HG02970 (cell line): ENCODE data around the gene RAB36.

Experiments
- ATAC-seq: cut with Tn5 transposase; IDR thresholded peaks from one replicate; pipeline ENCODE4 v1.9.1; 2021; ENCODE audit warnings: mild to moderate bottlenecking, moderate library complexity, moderate number of reproducible peaks; ENCODE audit not compliant: unreplicated experiment, low FRiP score

Gene RAB36

DNA sequence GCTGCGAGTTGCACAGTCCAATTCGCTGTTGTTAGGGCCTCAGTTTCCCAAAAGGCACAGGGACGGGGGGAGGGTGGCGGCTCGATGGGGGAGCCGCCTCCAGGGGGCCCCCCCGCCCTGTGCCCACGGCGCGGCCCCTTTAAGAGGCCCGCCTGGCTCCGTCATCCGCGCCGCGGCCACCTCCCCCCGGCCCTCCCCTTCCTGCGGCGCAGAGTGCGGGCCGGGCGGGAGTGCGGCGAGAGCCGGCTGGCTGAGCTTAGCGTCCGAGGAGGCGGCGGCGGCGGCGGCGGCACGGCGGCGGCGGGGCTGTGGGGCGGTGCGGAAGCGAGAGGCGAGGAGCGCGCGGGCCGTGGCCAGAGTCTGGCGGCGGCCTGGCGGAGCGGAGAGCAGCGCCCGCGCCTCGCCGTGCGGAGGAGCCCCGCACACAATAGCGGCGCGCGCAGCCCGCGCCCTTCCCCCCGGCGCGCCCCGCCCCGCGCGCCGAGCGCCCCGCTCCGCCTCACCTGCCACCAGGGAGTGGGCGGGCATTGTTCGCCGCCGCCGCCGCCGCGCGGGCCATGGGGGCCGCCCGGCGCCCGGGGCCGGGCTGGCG lies 35.1 kb downstream of the RAB36 start, which contains the start of gene BCR:
TSS of gene BCR (plus strand) at position 209 of the 592 bp plus-strand sequence. CDS start 452 bp downstream, outside the sequence.
- ATAC-seq: no peak

DNA sequence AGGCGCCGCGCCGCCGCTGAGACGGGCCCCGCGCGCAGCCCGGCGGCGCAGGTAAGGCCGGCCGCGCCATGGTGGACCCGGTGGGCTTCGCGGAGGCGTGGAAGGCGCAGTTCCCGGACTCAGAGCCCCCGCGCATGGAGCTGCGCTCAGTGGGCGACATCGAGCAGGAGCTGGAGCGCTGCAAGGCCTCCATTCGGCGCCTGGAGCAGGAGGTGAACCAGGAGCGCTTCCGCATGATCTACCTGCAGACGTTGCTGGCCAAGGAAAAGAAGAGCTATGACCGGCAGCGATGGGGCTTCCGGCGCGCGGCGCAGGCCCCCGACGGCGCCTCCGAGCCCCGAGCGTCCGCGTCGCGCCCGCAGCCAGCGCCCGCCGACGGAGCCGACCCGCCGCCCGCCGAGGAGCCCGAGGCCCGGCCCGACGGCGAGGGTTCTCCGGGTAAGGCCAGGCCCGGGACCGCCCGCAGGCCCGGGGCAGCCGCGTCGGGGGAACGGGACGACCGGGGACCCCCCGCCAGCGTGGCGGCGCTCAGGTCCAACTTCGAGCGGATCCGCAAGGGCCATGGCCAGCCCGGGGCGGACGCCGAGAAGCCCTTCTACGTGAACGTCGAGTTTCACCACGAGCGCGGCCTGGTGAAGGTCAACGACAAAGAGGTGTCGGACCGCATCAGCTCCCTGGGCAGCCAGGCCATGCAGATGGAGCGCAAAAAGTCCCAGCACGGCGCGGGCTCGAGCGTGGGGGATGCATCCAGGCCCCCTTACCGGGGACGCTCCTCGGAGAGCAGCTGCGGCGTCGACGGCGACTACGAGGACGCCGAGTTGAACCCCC lies 35.8 kb downstream of the RAB36 start:
- ATAC-seq: no peak

DNA sequence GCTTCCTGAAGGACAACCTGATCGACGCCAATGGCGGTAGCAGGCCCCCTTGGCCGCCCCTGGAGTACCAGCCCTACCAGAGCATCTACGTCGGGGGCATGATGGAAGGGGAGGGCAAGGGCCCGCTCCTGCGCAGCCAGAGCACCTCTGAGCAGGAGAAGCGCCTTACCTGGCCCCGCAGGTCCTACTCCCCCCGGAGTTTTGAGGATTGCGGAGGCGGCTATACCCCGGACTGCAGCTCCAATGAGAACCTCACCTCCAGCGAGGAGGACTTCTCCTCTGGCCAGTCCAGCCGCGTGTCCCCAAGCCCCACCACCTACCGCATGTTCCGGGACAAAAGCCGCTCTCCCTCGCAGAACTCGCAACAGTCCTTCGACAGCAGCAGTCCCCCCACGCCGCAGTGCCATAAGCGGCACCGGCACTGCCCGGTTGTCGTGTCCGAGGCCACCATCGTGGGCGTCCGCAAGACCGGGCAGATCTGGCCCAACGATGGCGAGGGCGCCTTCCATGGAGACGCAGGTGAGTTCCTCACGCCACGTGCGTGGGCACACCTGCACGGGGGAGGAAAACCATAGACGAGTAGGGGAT lies 36.5 kb downstream of the RAB36 start:
- no peak for ATAC-seq

DNA sequence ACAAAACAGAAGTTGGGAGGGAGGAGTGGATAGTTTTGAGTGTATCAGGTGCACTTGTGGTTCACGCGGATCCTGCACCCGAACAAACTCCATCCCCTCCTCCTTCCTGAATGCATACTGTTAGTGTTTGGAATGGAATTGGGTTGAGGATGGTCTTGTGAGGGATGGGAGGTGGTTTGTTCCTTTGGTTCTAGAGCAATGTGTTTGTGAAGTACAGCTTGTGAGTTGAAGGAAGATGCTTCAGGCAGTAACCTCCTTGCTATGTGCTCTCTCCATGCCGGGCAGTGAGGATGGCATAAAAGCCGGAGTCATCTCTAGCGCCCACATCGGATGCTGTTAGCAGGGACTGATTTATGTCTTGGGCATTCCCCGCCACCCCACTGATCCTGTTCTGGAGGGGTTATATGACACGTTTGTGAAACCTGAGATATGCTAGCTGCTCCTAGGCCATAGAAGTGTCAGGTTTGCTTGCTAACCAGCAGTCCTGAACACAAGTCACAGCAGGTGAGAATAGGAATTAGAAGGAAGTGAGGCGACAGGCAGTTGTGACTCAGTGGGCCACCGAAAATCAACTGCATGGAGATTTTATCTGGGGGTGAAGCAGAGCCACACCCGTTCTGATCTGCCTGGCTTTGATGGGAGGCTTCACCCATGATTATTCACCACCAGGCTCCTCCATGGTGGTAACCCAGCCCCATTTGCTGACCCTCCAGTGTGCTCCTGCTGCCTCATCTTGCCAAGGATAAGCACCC lies 37.2 kb downstream of the RAB36 start:
- ATAC-seq: no peak

DNA sequence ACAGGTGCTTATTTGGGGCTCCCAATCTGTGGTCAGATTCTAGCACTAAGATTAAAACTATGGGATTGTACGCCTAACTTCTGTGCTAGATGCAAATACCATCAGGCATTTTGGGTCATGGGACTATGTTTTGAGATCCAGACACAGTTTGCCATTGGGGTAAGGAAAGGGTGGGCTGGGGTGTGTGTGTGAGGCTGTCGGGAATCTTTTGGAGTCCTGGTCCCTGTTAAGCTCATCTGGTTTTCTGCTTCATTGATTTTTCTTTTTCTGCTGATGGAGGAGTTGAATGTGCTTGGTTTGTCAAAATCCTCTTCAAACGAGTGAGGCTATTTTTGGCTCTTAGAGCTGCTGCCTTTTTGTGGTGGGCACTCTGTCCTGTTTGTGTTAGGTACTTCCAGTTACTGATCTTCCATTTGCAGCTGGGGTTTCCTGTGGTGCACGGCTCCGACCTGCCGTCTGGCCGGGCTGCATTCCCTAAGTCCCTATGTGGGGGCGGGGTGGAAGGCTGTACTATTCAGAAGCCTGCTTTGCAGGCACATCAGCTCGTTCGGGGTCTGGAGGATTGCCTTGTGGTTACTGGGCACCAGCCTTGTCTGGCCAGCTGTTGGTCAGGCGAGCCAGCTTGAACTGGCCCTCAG lies 37.9 kb downstream of the RAB36 start:
- no peak for ATAC-seq

DNA sequence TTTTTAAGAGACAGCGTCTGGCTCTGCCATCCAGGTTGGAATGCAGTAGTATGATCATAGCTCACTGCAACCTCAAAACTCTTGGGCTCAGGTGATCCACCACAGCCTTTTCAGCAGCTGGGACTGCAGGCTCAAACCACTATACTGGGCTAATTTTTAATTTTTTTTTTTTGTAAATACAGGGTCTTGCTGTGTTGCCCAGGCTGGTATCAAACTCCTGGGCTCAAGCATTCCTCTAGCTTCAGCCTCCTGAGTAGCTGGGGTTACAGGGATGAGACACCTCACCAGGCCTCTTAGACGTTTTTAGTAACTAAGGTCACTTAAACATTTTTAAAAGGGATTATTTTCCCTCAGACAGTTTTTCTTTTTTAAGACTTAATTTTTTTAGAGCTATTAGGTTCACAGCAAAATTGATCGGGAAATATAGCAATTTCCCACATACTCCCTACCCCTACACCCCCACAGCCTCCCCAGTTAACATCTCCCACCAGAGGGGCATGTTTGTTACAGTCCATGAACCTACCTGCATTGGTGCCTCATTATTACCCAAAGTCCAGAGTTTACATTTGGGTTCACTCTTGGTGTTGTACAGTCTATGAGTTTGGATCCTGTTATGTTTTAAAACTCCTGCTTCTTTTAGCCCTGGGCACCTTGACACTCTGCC lies 39.0 kb downstream of the RAB36 start:
- no peak for ATAC-seq

DNA sequence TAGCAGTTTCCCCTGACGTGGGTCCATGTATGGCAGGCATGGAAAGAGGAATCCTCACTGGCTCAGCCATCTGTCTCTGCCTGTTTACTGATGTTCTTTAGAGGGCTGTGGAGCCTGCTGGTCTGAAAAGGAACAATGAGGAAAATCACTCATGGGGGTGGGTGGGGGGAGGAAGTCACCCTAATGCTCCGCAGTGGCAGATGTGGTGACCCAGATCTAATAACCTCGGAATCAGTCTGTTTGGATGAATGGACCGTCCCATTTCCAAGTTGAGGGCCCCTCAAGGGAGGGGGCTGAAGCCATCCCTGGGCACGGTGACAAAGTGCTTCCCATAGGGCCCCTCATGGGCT lies 39.5 kb downstream of the RAB36 start:
- no peak for ATAC-seq

DNA sequence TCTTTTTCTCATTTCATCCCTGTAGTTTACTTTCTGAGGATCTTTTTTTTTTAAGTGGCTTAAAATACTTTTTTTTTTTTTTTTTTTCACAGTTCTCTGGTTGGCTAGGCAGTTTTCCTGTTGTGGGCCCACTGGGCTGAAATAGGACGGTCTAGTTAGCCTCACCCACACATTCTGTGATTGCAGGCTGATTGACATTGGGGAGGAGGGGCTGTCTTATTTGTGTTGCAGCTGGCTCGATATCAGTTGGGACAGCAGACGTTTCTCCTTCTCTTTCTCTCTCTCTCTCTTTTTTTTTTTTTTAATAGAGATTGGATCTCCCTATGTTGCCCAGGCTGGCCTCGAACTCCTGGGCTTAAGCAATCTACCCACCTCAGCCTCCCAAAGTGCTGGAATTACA lies 41.9 kb downstream of the RAB36 start:
- ATAC-seq: no peak

DNA sequence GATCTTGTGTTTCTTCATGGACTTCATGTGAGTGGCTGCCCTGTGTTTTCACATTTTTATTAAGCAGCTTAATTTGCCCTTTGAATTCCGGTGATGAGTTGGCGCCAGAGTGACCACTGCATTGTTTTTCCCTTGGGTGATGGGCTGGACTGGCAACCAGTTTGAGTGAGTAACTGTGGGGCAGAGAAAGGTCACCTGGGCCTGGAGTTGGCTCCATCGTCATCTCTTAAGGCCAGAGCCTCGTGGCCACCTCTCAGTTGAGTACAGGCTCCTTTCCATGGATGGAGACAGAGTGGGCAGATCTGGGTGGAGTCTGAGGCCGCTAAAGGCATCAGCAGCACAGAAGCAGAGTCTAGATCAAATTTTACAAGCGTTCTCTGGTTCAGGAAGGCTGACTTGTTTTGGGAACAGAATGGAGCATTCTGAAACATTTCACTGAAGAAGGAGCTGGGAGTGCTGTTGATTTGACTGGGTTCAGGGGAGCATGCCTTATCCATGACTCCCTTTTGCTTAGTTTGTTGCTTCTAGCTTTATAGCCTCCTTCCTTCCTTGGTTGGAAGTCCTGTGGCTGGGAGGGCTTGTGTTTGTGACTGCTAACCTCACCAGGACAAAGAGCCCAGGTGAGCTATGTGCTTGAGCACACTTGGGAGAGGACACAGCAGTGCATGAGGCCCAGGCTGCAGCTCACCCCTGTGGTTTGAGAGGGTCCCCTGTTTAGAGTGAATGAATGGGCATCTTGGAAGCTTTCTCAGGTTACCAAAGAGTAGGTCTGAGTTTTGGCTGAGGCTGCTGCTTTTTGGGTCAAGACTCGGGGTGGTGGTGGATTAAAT lies 42.8 kb downstream of the RAB36 start:
- no peak for ATAC-seq

DNA sequence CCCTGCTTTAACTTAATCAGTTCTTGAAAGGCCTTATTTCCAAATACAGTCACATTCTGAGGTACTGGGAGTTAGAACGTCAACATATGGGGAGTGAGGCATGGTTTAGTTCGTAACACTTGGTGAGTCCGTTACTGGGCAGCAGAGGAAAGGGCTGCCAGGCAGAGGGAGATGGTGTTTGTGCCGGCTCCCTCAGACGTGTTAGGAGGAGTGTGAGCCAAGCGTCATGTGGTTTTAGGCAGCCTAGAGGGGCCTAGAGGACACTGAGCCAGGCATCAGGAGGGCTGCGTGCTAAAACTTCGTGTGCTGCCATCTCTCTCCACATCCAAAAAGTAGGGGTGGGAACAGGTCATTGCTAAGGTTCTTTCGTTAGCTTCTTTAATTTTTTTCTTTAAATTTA lies 45.2 kb downstream of the RAB36 start:
- no peak for ATAC-seq

DNA sequence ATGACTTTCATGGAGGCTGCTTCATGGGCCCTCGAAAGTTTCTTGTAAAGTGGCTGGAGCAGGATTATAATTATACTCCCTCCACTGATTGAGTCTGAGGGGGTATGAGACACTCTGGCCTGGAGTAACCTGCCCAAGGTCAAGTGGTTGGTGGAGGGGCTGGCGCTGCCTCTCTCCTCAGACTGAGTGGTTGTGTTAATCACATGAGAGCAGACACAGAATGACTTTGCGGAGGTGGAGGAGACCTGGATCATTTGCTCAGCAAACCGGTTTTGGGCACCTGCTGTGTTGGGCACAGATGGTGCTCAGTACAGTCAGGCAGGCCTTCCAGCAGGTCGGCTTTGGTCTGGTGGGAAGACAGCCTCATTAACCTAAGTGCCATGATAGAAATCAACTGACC lies 46.9 kb downstream of the RAB36 start:
- no peak for ATAC-seq

DNA sequence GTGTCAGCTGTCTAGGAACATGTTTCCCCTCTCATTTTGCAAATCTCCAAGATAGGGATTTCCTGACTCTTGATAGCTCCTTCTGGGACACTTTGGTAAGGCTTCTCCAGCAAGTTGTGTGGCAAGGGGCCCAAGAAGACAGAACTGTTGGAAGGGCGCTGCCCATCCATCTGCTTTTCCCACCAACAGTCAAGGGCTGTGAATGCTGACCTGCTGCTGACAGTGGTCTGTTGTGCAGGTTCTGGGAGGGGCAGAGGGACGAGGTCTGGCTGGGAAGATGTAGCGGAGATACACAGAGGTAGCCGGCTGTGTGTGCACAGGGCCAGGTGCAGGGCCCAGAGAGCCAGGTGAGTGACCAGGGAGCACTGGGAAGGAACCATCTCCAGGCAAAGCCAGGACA lies 47.3 kb downstream of the RAB36 start:
- no peak for ATAC-seq

DNA sequence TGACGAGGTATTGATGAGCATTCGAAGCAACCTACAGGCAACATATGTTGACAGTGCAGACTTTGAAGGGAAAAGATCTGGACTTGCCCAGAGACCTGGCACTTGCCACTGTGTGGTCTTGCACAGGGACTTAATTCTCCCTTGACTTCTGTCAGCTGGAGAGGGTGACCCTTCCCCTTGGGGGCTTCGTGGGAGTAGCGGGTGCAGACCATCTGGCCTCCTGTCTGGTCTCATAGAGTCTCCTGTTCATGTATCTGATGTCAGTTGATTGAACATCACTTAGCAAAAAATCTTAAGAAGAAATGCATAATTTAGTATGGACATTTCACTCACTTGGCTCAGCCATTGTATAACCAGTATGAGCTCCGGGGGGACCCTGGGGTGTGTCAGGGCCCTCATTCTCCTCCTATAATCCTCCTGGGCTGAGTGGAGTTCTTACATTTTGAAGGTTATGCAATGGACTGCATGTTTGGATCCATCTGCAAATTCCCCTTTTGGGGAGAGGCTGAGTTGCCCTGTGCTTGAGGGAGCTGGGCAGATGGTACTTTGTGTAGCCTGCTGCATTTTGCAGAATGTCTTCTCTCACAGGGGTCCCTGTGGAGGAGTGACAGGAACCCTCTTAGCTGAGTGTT lies 48.0 kb downstream of the RAB36 start:
- ATAC-seq: no peak

DNA sequence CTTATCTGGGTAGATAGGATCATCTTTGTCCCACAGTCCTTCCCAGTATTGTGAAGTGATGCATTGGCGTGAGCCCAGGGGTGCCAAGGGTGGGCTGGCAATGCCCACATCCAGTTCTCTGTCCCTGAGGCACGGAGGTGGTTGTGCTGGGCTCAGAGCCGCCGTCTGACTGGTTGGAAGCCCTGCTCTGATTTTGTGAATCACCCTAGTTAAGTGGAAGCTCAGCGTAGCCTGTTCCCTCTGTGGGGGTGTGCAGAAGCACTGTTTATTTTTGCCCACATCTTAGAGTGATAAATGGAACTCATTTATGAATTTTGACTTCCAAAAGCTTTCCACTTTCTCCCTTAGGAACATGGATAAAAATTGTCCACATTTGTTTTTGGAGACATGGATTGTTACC lies 48.6 kb downstream of the RAB36 start:
- no peak for ATAC-seq

DNA sequence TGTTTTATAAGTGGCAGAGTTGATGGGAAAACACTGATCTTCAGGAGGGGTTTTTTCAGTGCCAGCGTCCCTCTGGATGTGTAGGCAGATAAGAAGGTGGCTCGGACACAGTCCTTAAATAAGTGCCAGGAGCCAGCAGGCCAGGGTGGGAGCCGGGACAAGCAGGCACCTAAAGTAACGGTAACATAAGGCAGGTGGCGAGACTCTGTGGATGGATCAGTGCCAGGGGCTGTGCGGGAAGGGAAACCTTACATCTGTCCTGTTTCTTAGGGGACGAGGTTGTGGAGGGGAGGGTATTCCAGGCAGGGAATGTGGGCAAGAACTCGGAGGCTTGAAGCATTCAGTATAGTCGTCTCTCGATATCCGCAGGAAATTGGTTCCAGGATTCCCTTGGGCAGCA lies 50.9 kb downstream of the RAB36 start:
- no peak for ATAC-seq

DNA sequence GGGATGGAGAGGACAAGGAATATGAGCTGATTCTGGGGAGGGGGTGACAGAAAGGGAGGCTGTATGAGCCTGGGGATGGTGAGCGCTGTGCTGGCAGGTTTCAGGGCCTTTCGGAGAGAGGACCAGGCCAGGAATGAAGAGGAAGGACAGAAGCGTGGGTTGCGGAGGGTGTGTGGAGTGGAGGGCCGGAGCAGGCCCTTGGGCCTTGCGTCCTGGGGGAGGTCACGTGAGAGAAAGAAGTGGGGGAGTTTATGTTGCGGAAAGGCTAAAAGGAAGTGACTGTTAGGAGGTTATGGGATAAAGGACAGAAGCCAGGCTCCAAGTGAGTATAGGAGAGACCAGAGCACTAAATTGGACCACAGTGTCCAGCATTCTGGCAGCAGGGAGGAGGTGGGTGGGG lies 52.6 kb downstream of the RAB36 start:
- ATAC-seq: no peak

DNA sequence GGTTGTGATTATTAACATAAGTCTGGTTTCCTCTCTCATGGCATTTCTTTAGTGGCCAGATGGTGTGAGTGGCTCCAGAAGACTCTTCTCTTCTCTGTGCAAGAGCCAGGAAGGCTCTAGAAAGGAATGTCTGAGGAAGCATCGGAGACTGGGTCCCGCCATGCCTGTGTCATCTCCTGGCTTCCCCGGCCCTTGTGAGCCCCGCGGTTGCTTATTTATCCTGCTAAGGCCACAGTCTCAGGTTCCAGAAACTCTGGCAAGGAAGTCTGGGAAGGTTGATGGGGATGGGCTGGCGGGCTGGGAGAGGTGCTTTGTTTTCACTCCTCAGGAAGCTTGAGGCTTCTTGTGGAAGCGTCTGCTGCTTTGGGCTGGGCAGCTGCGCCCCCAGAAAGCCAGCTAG lies 53.9 kb downstream of the RAB36 start:
- no peak for ATAC-seq

DNA sequence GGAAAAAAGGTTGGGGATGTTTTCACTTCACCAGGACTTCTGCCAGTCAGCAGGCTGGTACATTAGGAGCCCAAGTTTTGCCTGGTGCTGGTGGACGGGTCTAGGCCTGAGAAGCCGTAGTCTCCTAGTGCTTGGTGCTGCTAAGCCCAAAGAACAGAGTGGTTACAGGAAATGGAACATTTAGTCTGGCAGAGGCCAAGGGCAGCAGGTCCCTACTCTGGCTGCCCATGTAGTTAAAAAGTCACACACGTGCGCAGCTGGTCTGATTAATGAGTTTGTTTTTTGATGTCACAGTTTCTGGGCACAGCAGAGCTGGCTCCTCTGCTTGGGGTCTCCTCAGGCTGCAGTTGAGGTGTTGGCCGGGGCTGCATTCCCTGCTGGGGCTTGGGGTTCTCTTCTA lies 55.6 kb downstream of the RAB36 start:
- ATAC-seq: no peak
